ENCODE measurements around the gene KRTAP5-8.
"Not testable (repeated sequence)": the region's sequence is repeated elsewhere in the genome, so short reads cannot be mapped to it uniquely, and the experiment has no call there.

Gene KRTAP5-8

GRCh38 chr11:71565263-71565662 is 27.4 kb downstream of the KRTAP5-8 start, which contains the start of gene KRTAP5-10:
Gene KRTAP5-10 (plus strand): TSS chr11:71565563. CDS start chr11:71565588, 25 bp downstream.
- Histone ChIP-seq H3K4me3 (ENCODE audit: low read length) (no peak within 1 kb of the TSS), H3K27ac (ENCODE audit: low read length) (no peak within 1 kb of the TSS), H3K27me3 (ENCODE audit: low read depth, low read length) (peaks cover 46% of the 10 kb centered on the region), H4K20me1 (ENCODE audit: insufficient read depth, low read length) (no peaks in the 10 kb centered on the region), H3K9me3 (ENCODE audit: insufficient read depth, low read length) (no peaks in the 10 kb centered on the region), H3K4me1 (ENCODE audit: low read length) (no peaks in the 10 kb centered on the region), H3K9ac (ENCODE audit: low read length) (no peak within 1 kb of the TSS), H3K36me3 (replicated peaks; ENCODE audit: low read depth, low read length) (no peaks in the 10 kb centered on the region), H2AFZ (ENCODE audit: low read depth, low read length) (no peak within 1 kb of the TSS), H3K79me2 (ENCODE audit: low read length) (no peaks in the 10 kb centered on the region), H3K4me2 (ENCODE audit: low read length) (no peak within 1 kb of the TSS)
- no peak for TF ChIP-seq EZH2phosphoT487 (IDR thresholded peaks at IDR 0.05; ENCODE audit: low read depth)
- no peak for TF ChIP-seq CTCF (IDR thresholded peaks at IDR 0.05; ENCODE audit: low read depth, low read length)

DNA sequence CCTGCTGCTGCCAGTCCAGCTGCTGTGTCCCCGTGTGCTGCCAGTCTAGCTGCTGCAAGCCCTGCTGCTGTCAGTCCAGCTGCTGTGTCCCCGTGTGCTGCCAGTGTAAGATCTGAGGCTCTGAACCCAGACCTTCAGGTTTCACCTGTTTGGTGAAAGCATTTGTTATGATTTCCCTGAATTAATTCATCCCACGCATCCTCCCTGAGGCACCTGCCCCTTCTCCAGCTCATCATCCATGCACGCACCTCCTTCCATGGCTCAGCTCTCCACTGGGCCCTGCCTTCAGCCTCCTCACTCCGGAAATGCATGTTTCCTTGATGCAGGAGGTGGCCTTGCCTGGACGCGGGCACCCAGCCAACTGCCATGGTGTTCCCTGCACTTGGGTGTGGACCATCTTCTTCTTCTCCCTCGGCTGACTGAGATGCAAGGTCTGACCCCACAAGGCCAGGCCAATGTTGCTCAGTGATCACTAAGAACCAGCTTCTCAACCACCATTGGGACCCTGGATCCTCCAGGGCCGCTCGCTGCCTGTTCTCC is 28.3 kb downstream of the KRTAP5-8 start:
- Histone ChIP-seq H3K4me3 (ENCODE audit: low read length) (no peak overlapping the region), H4K20me1 (ENCODE audit: insufficient read depth, low read length) (no peaks in the 10 kb centered on the region), H3K4me2 (ENCODE audit: low read length) (no peak overlapping the region), H3K79me2 (ENCODE audit: low read length) (no peaks in the 10 kb centered on the region), H3K9ac (ENCODE audit: low read length) (no peak overlapping the region), H3K9me3 (ENCODE audit: insufficient read depth, low read length) (no peaks in the 10 kb centered on the region), H3K36me3 (replicated peaks; ENCODE audit: low read depth, low read length) (no peaks in the 10 kb centered on the region), H3K27ac (ENCODE audit: low read length) (no peak overlapping the region), H3K4me1 (ENCODE audit: low read length) (no peaks in the 10 kb centered on the region), H3K27me3 (ENCODE audit: low read depth, low read length) (peaks cover 44% of the 10 kb centered on the region), H2AFZ (ENCODE audit: low read depth, low read length) (no peak overlapping the region)
- TF ChIP-seq CTCF (IDR thresholded peaks at IDR 0.05; ENCODE audit: low read depth, low read length) (no peak), EZH2phosphoT487 (IDR thresholded peaks at IDR 0.05; ENCODE audit: low read depth) (no peak)

GRCh38 chr11:71566626-71567599 is 29.1 kb downstream of the KRTAP5-8 start:
- H3K36me3 ChIP-seq (replicated peaks; ENCODE audit: low read depth, low read length); H3K27ac ChIP-seq (ENCODE audit: low read length); H3K9me3 ChIP-seq (ENCODE audit: insufficient read depth, low read length); H4K20me1 ChIP-seq (ENCODE audit: insufficient read depth, low read length); H3K79me2 ChIP-seq (ENCODE audit: low read length); H3K4me1 ChIP-seq (ENCODE audit: low read length); H2AFZ ChIP-seq (ENCODE audit: low read depth, low read length); H3K4me3 ChIP-seq (ENCODE audit: low read length); H3K4me2 ChIP-seq (ENCODE audit: low read length); H3K9ac ChIP-seq (ENCODE audit: low read length): not testable (repeated sequence)
- H3K27me3 ChIP-seq (ENCODE audit: low read depth, low read length): peaks cover 37% of the 10 kb centered on the region

- H4K20me1 ChIP-seq (ENCODE audit: insufficient read depth, low read length); H3K4me2 ChIP-seq (ENCODE audit: low read length); H3K9ac ChIP-seq (ENCODE audit: low read length); H3K4me3 ChIP-seq (ENCODE audit: low read length); H3K27ac ChIP-seq (ENCODE audit: low read length); H3K9me3 ChIP-seq (ENCODE audit: insufficient read depth, low read length); H2AFZ ChIP-seq (ENCODE audit: low read depth, low read length); H3K4me1 ChIP-seq (ENCODE audit: low read length); H3K79me2 ChIP-seq (ENCODE audit: low read length); H3K36me3 ChIP-seq (replicated peaks; ENCODE audit: low read depth, low read length): not testable (repeated sequence)
- H3K27me3 ChIP-seq (ENCODE audit: low read depth, low read length): peaks cover 31% of the 10 kb centered on the region
Observed at GRCh38 chr11:71567633-71568032, 29.8 kb downstream of the KRTAP5-8 start.

Measured in OCI-LY3 (cell line).